Left colon (tissue), 2 donors: ENCODE data around the gene ANAPC2. TPM values are rescaled to one million over a fixed set of nuclear protein-coding genes. Genes with fewer than 3 reads are reported as not detected.

Experiments
- ATAC-seq: fragments of 200-7000 bp; cut with Tn5 transposase; one replicate; pipeline ENCODE4 v1.9.1; 2020; ENCODE audit warnings: mild to moderate bottlenecking, moderate library complexity
- DNase-seq, 2 donors: peaks; one replicate each; pipeline ENCODE4 v3.0.0-alpha.2; 2020
- intact Hi-C, 2 donors: fragments of 100-400 bp; cut with DNase I in 1 of 2; cut with micrococcal nuclease in 1 of 2; formaldehyde crosslinking; loops; one replicate each; pipeline versions ENCODE4 v1.11.2 to v1.14.0; 2022; cut with DNase I, micrococcal nuclease
- total RNA-seq, 2 donors: library from RNA; stranded (reverse); fragmentation: NEBNext Ultra II Directional; extraction: Animal tissue kit (Norgen Biotek cat#: 25700); gene quantifications; one replicate each; pipeline ENCODE4 v1.2.1, GENCODE V29; 2021
- donor health status: DM: no; HTN: no; CAD: no.
- donor health status: DM: yes; HTN: yes; CAD: no.

The ANAPC2 gene
- total RNA-seq, 2 donors from 2014 or later, result 50.6 to 64.1 TPM

GRCh38 chr9:137200311-137201204, 12.2 kb upstream of the ANAPC2 start, which contains the start of gene TPRN:
Gene TPRN, minus strand, starts transcription at chr9:137200741. Its CDS starts 30 bp downstream, at chr9:137200711.
- DNase-seq, result peak; percentile 99 to 100
- intact Hi-C loops, result no loop called here

GRCh38 chr9:137199411-137200121, 11.2 kb upstream of the ANAPC2 start:
- DNase-seq (peak in 1 of 2 donors; percentile 30), ATAC-seq (no peak)
- intact Hi-C loops, result no loop called here

More at GRCh38 chr9:137200311-137201204, 12.2 kb upstream of the ANAPC2 start, which contains the start of gene TPRN:
- ATAC-seq, result peak; percentile 71

- ATAC-seq, result no peak
- DNase-seq, result peak in 1 of 2 donors; percentile 41
- intact Hi-C loops, result no loop called here
Observed at GRCh38 chr9:137198902-137199283, 10.5 kb upstream of the ANAPC2 start.

GRCh38 chr9:137198051-137198901, 9.9 kb upstream of the ANAPC2 start:
- intact Hi-C loops, result no loop called here
- ATAC-seq (peak; percentile 38), DNase-seq (peak; percentile 73 to 89)

- peak; percentile 55 for ATAC-seq
- DNase-seq, result peak; percentile 90 to 93
- intact Hi-C loops, result no loop called here
Observed at GRCh38 chr9:137195525-137196220, 7.3 kb upstream of the ANAPC2 start.

GRCh38 chr9:137194909-137195308, 6.5 kb upstream of the ANAPC2 start:
- ATAC-seq, result peak; percentile 51
- DNase-seq, result peak; percentile 85 to 86
- intact Hi-C loops, result loop anchor here in 1 of 2 donors (5.0 kb wide), 1 partner anchor 53 kb away; no protein-coding TSS in a partner anchor

GRCh38 chr9:137194388-137194787, 6.0 kb upstream of the ANAPC2 start:
- DNase-seq, result peak in 1 of 2 donors; percentile 54
- no peak for ATAC-seq
- intact Hi-C loops, result loop anchor here in 1 of 2 donors (5.0 kb wide), 1 partner anchor 52 kb away; no protein-coding TSS in a partner anchor

- no peak for ATAC-seq
- peak in 1 of 2 donors; percentile 18 for DNase-seq
- intact Hi-C loops, result loop anchor here in 1 of 2 donors (5.0 kb wide), 1 partner anchor 51 kb away; no protein-coding TSS in a partner anchor
Observed at GRCh38 chr9:137193771-137194170, 5.4 kb upstream of the ANAPC2 start.

- ATAC-seq, result no peak
- intact Hi-C loops, result loop anchor here in 1 of 2 donors (5.0 kb wide), 1 partner anchor 51 kb away; no protein-coding TSS in a partner anchor
- peak in 1 of 2 donors; percentile 6 for DNase-seq
Observed at GRCh38 chr9:137192859-137193258, 4.5 kb upstream of the ANAPC2 start.

- intact Hi-C loops, result loop anchor here in 1 of 2 donors (5.0 kb wide), 1 partner anchor 50 kb away; no protein-coding TSS in a partner anchor
- DNase-seq, result no peak
- ATAC-seq, result no peak
Observed at GRCh38 chr9:137192448-137192780, 4.1 kb upstream of the ANAPC2 start.

GRCh38 chr9:137191691-137192447, 3.5 kb upstream of the ANAPC2 start:
- DNase-seq (peak in 1 of 2 donors; percentile 12), ATAC-seq (no peak)
- intact Hi-C loops, result loop anchor here in 1 of 2 donors (5.0 kb wide), 1 partner anchor 50 kb away; no protein-coding TSS in a partner anchor

GRCh38 chr9:137191245-137191644, 2.9 kb upstream of the ANAPC2 start:
- DNase-seq (peak in 1 of 2 donors; percentile 9), ATAC-seq (no peak)
- intact Hi-C loops, result loop anchor here in 1 of 2 donors (5.0 kb wide), 1 partner anchor 49 kb away; no protein-coding TSS in a partner anchor

- DNase-seq (peak in 1 of 2 donors; percentile 32), ATAC-seq (no peak)
- intact Hi-C loops, result loop anchor here in 1 of 2 donors (5.0 kb wide), 1 partner anchor 48 kb away; no protein-coding TSS in a partner anchor
Observed at GRCh38 chr9:137190315-137190856, 2.0 kb upstream of the ANAPC2 start.

GRCh38 chr9:137189297-137190295, 1.2 kb upstream of the ANAPC2 start:
- peak in 1 of 2 donors; percentile 11 for DNase-seq
- intact Hi-C loops, result loop anchor here in 1 of 2 donors (5.0 kb wide), 1 partner anchor 47 kb away; no protein-coding TSS in a partner anchor
- ATAC-seq, result peak; percentile 1

GRCh38 chr9:137188086-137188489, 272 bp downstream of the ANAPC2 start:
- intact Hi-C loops, result no loop called here
- DNase-seq (no peak), ATAC-seq (peak; percentile 2)
